HepG2 (cell line): ENCODE results near the gene SND1. TPM values are rescaled to one million over a fixed set of nuclear protein-coding genes. Genes with fewer than 3 reads are reported as not detected.

Source experiments
- ATAC-seq: fragments of 200-7000 bp; cut with Tn5 transposase; 3 replicates; pipeline ENCODE4 v1.9.1; 2020; ENCODE audit warnings: mild to moderate bottlenecking, moderate library complexity
- BruUV-seq: library from RNA; stranded (reverse); fragments of 400-500 nt; replicated peaks from 2 replicates; lab custom pipeline; 2021; lab: Mats Ljungman, UMichigan
- CTCF ChIA-PET: fragments of 300-600 bp; formaldehyde crosslinking; extraction: SDS; loops from one replicate; lab custom pipeline; 2021; ENCODE audit warnings: low total read pairs, inconsistent platforms, low intra/inter-chr PET ratio; lab: Yijun Ruan, JAX
- POLR2A ChIA-PET: fragments of 350-600 bp; sonication (Branson Sonifier 250); formaldehyde crosslinking; loops from one replicate; lab custom pipeline; 2020; ENCODE audit warnings: antibody characterized with exemption, inconsistent platforms; lab: Yijun Ruan, JAX
- DNase-seq: peaks from one replicate; pipeline ENCODE4 v3.0.0-alpha.2; 2015; ENCODE audit warnings: low spot score
- FAIRE-seq: peaks from 3 replicates; lab custom pipeline; 2011; peaks lifted over from hg19 to GRCh38; lab: Jason Lieb, UNC
- H2AFZ ChIP-seq: one replicate; pipeline ENCODE4 v1.6.1; 2011; ENCODE audit warnings: low read length, inconsistent platforms
- H3K27ac ChIP-seq: fragments of 300-600 bp; 3 replicates; pipeline ENCODE4 v1.8.0; 2011; ENCODE audit warnings: mixed run types, mild to moderate bottlenecking, mixed read lengths, low read length, inconsistent platforms; ENCODE audit not compliant: insufficient read depth; ENCODE audit errors: extremely low read length
- H3K27me3 ChIP-seq, 2 experiments: fragments of 200-600 bp in 1 of 2; 2 replicates in 1 of 2; 3 replicates in 1 of 2; pipeline versions ENCODE4 v1.6.0 to v1.8.0; 2011; ENCODE audit warnings: low read length in 2 of 2, mild to moderate bottlenecking in 2 of 2, moderate library complexity in 2 of 2, inconsistent platforms in 1 of 2; ENCODE audit not compliant: insufficient read depth in 2 of 2, control insufficient read depth in 1 of 2
- H3K36me3 ChIP-seq, 2 experiments: fragments of 200-600 bp in 1 of 2; replicated peaks in 1 of 2; 2 replicates in 1 of 2; 3 replicates in 1 of 2; pipeline versions ENCODE4 v1.5.1 to v1.8.0; 2011; ENCODE audit warnings: low read length in 2 of 2, inconsistent platforms in 1 of 2; ENCODE audit not compliant: insufficient read depth in 2 of 2, control insufficient read depth in 1 of 2
- H3K4me1 ChIP-seq: 2 replicates; pipeline ENCODE4 v1.5.1; 2012; ENCODE audit warnings: low read length, inconsistent platforms; ENCODE audit not compliant: insufficient read depth
- H3K4me2 ChIP-seq: 2 replicates; pipeline ENCODE4 v1.6.0; 2011; ENCODE audit warnings: low read depth, low read length, inconsistent platforms
- H3K4me3 ChIP-seq, 3 experiments: fragments of 200-600 bp in 1 of 3; sonication (generic), shearing (Covaris generic) in 1 of 3; replicated peaks in 1 of 3; 2 replicates each; pipeline ENCODE4 v1.5.1; 2011 to 2016; ENCODE audit warnings: low read length in 3 of 3, inconsistent platforms in 2 of 3, low read depth in 2 of 3, mild to moderate bottlenecking in 2 of 3, control low read depth in 1 of 3, mixed read lengths in 1 of 3; ENCODE audit not compliant: insufficient read depth in 1 of 3
- H3K79me2 ChIP-seq: one replicate; pipeline ENCODE4 v1.6.1; 2011; ENCODE audit warnings: low read length, inconsistent platforms; ENCODE audit not compliant: insufficient read depth
- H3K9ac ChIP-seq: 2 replicates; pipeline ENCODE4 v1.6.0; 2011; ENCODE audit warnings: mild to moderate bottlenecking, low read depth, low read length, inconsistent platforms; ENCODE audit not compliant: insufficient read depth
- H3K9me3 ChIP-seq: 2 replicates; pipeline ENCODE4 v1.5.1; 2012; ENCODE audit warnings: mild to moderate bottlenecking, low read length
- H4K20me1 ChIP-seq: 2 replicates; pipeline ENCODE4 v1.6.0; 2011; ENCODE audit warnings: inconsistent platforms, mild to moderate bottlenecking, low read length, moderate library complexity; ENCODE audit not compliant: insufficient read depth
- CAMTA2 ChIP-seq: sonication (generic); formaldehyde crosslinking; IDR thresholded peaks from 2 replicates; pipeline ENCODE4 v1.4.0; 2020; ENCODE audit warnings: mild to moderate bottlenecking, missing genetic modification reagents, borderline replicate concordance
- ESRRA ChIP-seq: sonication (generic); formaldehyde crosslinking; IDR thresholded peaks from 2 replicates; pipeline ENCODE4 v1.5.1; 2020; ENCODE audit warnings: mild to moderate bottlenecking, low read depth, missing genetic modification reagents
- FOXO1 ChIP-seq: sonication (generic); formaldehyde crosslinking; IDR thresholded peaks from 2 replicates; pipeline ENCODE4 v1.4.0; 2020; ENCODE audit warnings: missing genetic modification reagents
- HDAC1 ChIP-seq: sonication (generic); formaldehyde crosslinking; IDR thresholded peaks from 2 replicates; pipeline ENCODE4 v1.5.1; 2020; ENCODE audit warnings: mild to moderate bottlenecking, missing genetic modification reagents
- HIC2 ChIP-seq: sonication (generic); formaldehyde crosslinking; IDR thresholded peaks from 2 replicates; pipeline ENCODE4 v1.9.0; 2022; ENCODE audit warnings: low read depth, missing genetic modification reagents
- HOMEZ ChIP-seq: IDR thresholded peaks from 2 replicates; pipeline ENCODE4 v1.6.1; 2016; ENCODE audit warnings: low read depth
- MAFK ChIP-seq, 2 experiments: IDR thresholded peaks in 1 of 2; conservative IDR thresholded peaks in 1 of 2; 2 replicates each; pipeline ENCODE4 v1.6.1; 2011; ENCODE audit warnings: improper control_type of control experiment in 2 of 2, low read length in 2 of 2
- MATR3 ChIP-seq: sonication (generic); formaldehyde crosslinking; IDR thresholded peaks from 2 replicates; pipeline ENCODE4 v1.4.0; 2020; ENCODE audit warnings: missing genetic modification reagents
- PAWR ChIP-seq: sonication (generic); formaldehyde crosslinking; IDR thresholded peaks from 2 replicates; pipeline ENCODE4 v1.4.0; 2020; ENCODE audit warnings: missing genetic modification reagents, mild to moderate bottlenecking, borderline replicate concordance
- POGK ChIP-seq: sonication (generic); formaldehyde crosslinking; conservative IDR thresholded peaks from 2 replicates; pipeline ENCODE4 v1.8.0; 2022; ENCODE audit warnings: mild to moderate bottlenecking, moderate library complexity, missing genetic modification reagents
- RELA ChIP-seq: sonication (generic); formaldehyde crosslinking; IDR thresholded peaks from 2 replicates; pipeline ENCODE4 v1.4.0; 2020; ENCODE audit warnings: missing genetic modification reagents
- SIX1 ChIP-seq: sonication (generic); formaldehyde crosslinking; IDR thresholded peaks from 2 replicates; pipeline ENCODE4 v1.4.0; 2020; ENCODE audit warnings: missing genetic modification reagents, borderline replicate concordance
- SP5 ChIP-seq: IDR thresholded peaks from 2 replicates; pipeline ENCODE4 v1.6.1; 2016; ENCODE audit warnings: low read depth, borderline replicate concordance
- ZFAT ChIP-seq: sonication (generic); formaldehyde crosslinking; conservative IDR thresholded peaks from 2 replicates; pipeline ENCODE4 v1.8.1; 2023; ENCODE audit warnings: missing genetic modification reagents, inconsistent platforms
- ZNF121 ChIP-seq: sonication (generic); formaldehyde crosslinking; IDR thresholded peaks from 2 replicates; pipeline ENCODE4 v1.5.0; 2020; ENCODE audit warnings: mild to moderate bottlenecking, missing genetic modification reagents
- ZNF337 ChIP-seq: sonication (generic); formaldehyde crosslinking; IDR thresholded peaks from 2 replicates; pipeline ENCODE4 v1.5.1; 2020; ENCODE audit warnings: missing genetic modification reagents, low read depth, mild to moderate bottlenecking, borderline replicate concordance
- ZNF33B ChIP-seq: sonication (generic); formaldehyde crosslinking; IDR thresholded peaks from 2 replicates; pipeline ENCODE4 v1.5.1; 2020; ENCODE audit warnings: mild to moderate bottlenecking, missing genetic modification reagents
- ZNF597 ChIP-seq: sonication (generic); formaldehyde crosslinking; IDR thresholded peaks from 2 replicates; pipeline ENCODE4 v1.5.0; 2020; ENCODE audit warnings: missing genetic modification reagents
- ZZZ3 ChIP-seq: sonication (generic); formaldehyde crosslinking; IDR thresholded peaks from 2 replicates; pipeline ENCODE4 v1.4.0; 2020; ENCODE audit warnings: missing genetic modification reagents, mild to moderate bottlenecking, borderline replicate concordance
- WGBS: methylation state at CpG from one replicate; pipeline ENCODE4 v1.1.6; 2017; ENCODE audit warnings: low lambda C conversion rate; 5-methylcytosine and 5-hydroxymethylcytosine counted together
- in situ Hi-C: cut with HindIII; loops from 2 replicates; pipeline ENCODE4 v1.10.0; 2017; ENCODE audit warnings: low pct_unique_long_range_greater_than_20kb; ENCODE audit not compliant: extremely low pct_ligation_motif_present
- intact Hi-C: fragments of 100-400 bp; cut with micrococcal nuclease; formaldehyde crosslinking; loops from one replicate; pipeline ENCODE4 v1.10.0; 2022; ENCODE audit not compliant: unreplicated experiment
- polyA plus RNA-seq, 8 experiments: library from polyadenylated mRNA; depleted of rRNA in 3 of 8; stranded (reverse) in 7 of 8; unstranded in 1 of 8; fragments of >200 nt; fragmentation: Illumina TruSeq in 4 of 8; extraction: Trizol in 4 of 8; gene quantifications; 2 replicates each; pipeline versions ENCODE4 v1.2.1 to v1.2.3, GENCODE V29; 2011 to 2016; ENCODE audit warnings: low read depth in 4 of 8, missing spikeins in 1 of 8, mixed read lengths in 1 of 8; ENCODE audit not compliant: insufficient read depth in 1 of 8
- total RNA-seq, 5 experiments: library from RNA; depleted of rRNA; stranded (reverse); fragments of >200 nt; fragmentation: Illumina TruSeq; extraction: Trizol; gene quantifications; 2 replicates each; pipeline ENCODE4 v1.2.3, GENCODE V29; 2016; ENCODE audit warnings: low read depth in 1 of 5

SND1 gene
- total and polyA plus RNA-seq, 2 of the 13 experiments (the other 11 are each of a cell fraction or from before 2014, with no cell fraction given): 110 to 182 TPM

GRCh38 chr7:127888825-127889224 lies 236.8 kb downstream of the SND1 start (continued):
- no peak for TF ChIP-seq HIC2 (CRISPR knock-in tag)
- no peak for TF ChIP-seq ESRRA
- TF ChIP-seq HOMEZ (CRISPR knock-in tag): no peak
- no peak for TF ChIP-seq HDAC1
- TF ChIP-seq ZFAT: no peak
- no peak for TF ChIP-seq SIX1 (CRISPR knock-in tag)
- no peak for TF ChIP-seq FOXO1 (CRISPR knock-in tag)
- no peak for TF ChIP-seq ZNF33B (CRISPR knock-in tag)
- TF ChIP-seq SP5 (CRISPR knock-in tag): no peak
- TF ChIP-seq CAMTA2 (CRISPR knock-in tag): no peak

GRCh38 chr7:127889677-127890076 lies 237.7 kb downstream of the SND1 start:
- no peak overlapping the region for H2AFZ ChIP-seq
- no peak overlapping the region for H3K27ac ChIP-seq
- H4K20me1 ChIP-seq: 0 out of 2 replicates have a peak, but pooled peaks cover 7% of the 10 kb centered on the region
- TF ChIP-seq POGK (CRISPR knock-in tag): no peak
- TF ChIP-seq ZNF337: no peak
- TF ChIP-seq ZZZ3 (CRISPR knock-in tag): no peak
- no peak for TF ChIP-seq MATR3 (CRISPR knock-in tag)
- TF ChIP-seq ZNF597 (CRISPR knock-in tag): no peak
- TF ChIP-seq MAFK (conservative IDR thresholded peaks at IDR 0.05 in 1 of 2, IDR thresholded peaks at IDR 0.05 in 1 of 2; ENCODE audit: low read length in 2 of 2): no peak
- no peak for TF ChIP-seq RELA (CRISPR knock-in tag)
- no peak for TF ChIP-seq ZNF121 (CRISPR knock-in tag)
- TF ChIP-seq PAWR: no peak
- in situ Hi-C loops (no loop called here), intact Hi-C loops (no loop called here)
- no peak overlapping the region for H3K4me3 ChIP-seq
- H3K79me2 ChIP-seq: no peaks in the 10 kb centered on the region
- peaks cover 20 to 87% of the 10 kb centered on the region in 2 experiments for H3K36me3 ChIP-seq
- WGBS: 98% methylated on average over 3 of the region's 3 CpGs
- DNase-seq (no peak), ATAC-seq (no peak), FAIRE-seq (no peak)
- H3K4me2 ChIP-seq: no peak overlapping the region
- no peaks in the 10 kb centered on the region for H3K27me3 ChIP-seq
- ChIA-PET POLR2A (no interaction called here), CTCF (no interaction called here)
- H3K9me3 ChIP-seq: no peaks in the 10 kb centered on the region
- H3K9ac ChIP-seq: no peak overlapping the region
- peaks cover 22% of the 10 kb centered on the region; the same call in 1 of the 2 replicates for H3K4me1 ChIP-seq
- BruUV-seq: no TSS peak
